GM21447 (cell line): ENCODE measurements around the gene IGFBP7.

Experiments
- ATAC-seq: cut with Tn5 transposase; IDR thresholded peaks from one replicate; pipeline ENCODE4 v1.9.1; 2021; ENCODE audit not compliant: unreplicated experiment

Gene IGFBP7

DNA sequence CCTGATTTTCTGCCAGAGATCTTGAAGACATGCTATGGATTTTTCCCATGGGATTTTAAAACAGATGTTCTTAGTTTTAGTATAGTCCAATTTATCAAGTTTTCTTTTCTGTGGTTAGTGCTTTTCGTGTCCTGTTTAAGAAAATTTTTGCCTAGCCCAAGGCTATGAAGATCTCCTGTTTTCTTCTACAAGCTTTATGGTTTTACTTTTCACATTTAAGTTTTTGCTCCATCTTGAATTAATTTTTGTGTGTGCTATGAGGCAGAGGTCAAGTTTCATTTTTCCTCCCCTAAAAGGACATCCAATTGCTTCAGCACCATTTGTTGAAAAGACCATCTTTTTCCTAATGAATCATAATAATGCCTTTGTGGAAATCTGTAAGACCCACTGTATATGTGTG lies 65.9 kb downstream of the IGFBP7 start:
- ATAC-seq, result no peak

- ATAC-seq, result no peak
Measured at GRCh38 chr4:57043347-57044251, 66.6 kb downstream of the IGFBP7 start.

GRCh38 chr4:57042711-57043169 lies 67.4 kb downstream of the IGFBP7 start:
- ATAC-seq, result no peak

- no peak for ATAC-seq
Measured at GRCh38 chr4:57041020-57041419, 69.2 kb downstream of the IGFBP7 start.

DNA sequence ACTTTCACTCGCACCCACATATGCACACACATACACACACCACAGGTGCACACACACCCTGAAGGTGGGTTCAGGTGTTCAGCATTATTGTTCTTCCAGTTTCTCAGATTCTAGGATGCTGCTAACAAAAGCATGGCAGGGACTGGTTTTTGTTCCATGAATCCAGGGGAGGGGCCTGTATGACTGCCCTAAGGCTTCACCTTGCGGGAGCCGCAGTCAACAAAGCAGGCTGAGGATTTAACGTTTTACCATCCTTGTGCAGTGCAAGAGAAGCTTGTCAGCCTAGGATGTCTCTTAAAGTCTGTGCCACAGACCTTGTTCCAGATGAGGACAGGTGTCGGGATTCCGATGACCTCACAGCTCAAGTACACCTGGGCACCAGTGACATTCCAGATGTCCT lies 69.7 kb downstream of the IGFBP7 start:
- ATAC-seq, result no peak

DNA sequence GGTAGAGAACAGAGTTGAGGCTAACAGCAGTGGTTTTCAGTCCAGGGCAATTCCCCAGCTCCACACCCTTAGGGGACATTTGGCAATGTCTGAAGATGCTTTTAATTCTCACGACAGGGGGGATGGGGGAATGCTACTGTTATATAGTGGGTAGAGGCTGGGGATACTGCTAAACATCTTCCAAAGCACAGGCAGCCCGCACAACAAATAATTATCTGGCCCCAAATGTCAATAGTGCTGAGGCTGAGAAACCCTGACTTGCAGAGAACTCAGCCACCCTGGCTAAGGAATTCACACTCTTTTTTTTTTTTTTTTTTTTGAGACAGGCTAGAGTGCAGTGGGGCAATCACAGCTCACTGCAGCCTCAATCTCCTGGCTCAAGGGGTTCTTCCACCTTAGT lies 70.8 kb downstream of the IGFBP7 start:
- no peak for ATAC-seq

- no peak for ATAC-seq
Measured at GRCh38 chr4:57037982-57038604, 72.1 kb downstream of the IGFBP7 start.

DNA sequence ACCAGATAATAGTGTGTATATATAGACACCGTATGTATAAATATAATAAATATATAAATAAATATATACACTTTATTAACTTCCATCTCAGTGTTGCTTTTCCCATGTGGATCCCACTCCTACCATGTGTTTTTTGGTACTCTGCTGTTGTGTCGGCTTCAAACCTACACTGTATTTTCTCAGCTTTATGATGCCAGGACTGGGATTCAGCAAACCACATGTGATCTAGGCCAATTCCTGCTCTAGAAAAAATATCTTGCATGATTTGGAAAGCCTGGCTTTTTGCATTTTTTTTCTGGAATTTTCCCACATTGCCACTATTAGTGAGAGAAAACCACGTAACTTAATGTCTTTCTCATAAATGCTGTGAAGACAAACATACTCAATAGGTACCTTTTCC lies 75.7 kb downstream of the IGFBP7 start:
- no peak for ATAC-seq

DNA sequence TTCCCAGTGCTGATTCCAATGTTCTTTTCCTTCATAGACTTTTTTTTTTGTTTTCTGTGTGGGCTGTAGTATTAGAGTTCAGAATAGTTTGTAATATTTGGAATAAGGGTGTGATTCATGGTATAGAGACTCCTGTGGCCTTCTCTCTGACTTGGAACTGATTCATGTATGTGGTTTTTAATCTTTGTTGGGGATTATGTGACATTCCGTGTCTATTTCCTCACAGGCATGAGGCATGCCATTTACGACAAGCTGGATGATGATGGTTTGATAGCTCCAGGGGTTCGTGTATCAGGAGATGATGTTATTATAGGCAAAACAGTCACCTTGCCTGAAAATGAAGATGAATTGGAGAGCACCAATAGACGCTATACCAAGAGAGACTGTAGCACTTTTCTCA lies 87.1 kb downstream of the IGFBP7 start:
- ATAC-seq, result no peak

DNA sequence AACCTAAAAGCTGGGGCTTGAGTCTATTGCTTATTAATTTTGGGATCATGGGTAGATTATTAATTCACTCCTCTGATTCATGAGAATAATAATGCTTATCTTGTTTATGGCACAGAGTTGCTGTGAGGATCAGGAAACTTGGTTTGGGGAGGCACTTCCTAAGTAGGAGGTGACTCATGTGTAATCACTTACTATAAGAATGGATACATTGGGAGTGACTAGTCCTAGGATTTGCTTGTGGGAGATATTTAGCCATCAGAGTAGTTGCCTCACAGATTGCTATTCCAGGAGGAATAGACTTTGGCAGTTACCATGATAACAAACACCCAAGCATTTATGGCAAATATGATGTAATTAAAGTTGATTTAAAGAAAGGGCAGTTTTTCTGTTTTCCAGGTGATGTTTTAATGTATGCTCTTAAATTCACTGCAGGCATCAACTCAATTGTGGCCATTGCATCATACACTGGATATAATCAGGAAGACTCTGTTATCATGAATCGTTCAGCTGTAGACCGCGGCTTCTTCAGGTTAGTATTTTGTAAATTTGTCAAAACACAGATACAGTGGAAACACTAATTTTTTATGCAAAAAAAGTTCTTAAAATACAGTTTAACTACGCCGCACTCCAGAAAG lies 89.6 kb downstream of the IGFBP7 start:
- no peak for ATAC-seq

- ATAC-seq, result no peak
Measured at GRCh38 chr4:57018980-57019379, 91.2 kb downstream of the IGFBP7 start.

GRCh38 chr4:57013543-57014120 lies 96.6 kb downstream of the IGFBP7 start:
- ATAC-seq, result no peak

DNA sequence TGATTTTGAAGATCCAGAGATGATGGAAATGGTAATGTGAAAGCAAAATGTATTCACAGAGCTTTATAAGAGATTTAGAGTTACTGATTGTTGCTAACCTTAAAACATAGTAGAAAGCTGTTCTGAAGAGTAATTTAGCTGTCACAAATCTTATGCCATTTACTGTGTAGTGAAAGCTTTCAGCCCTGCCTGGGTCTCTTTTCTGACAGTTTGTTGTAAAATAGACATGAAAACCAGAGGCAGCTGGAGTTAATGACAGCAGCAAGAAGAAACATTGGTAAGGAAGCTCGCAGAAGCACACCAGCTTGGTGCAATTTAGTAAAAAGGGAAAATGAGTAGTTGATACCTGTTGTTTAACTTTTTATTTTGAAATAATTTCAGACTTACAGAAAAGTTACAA lies 110.4 kb downstream of the IGFBP7 start:
- no peak for ATAC-seq

- ATAC-seq, result no peak
Measured at GRCh38 chr4:56995525-56995924, 114.7 kb downstream of the IGFBP7 start.

DNA sequence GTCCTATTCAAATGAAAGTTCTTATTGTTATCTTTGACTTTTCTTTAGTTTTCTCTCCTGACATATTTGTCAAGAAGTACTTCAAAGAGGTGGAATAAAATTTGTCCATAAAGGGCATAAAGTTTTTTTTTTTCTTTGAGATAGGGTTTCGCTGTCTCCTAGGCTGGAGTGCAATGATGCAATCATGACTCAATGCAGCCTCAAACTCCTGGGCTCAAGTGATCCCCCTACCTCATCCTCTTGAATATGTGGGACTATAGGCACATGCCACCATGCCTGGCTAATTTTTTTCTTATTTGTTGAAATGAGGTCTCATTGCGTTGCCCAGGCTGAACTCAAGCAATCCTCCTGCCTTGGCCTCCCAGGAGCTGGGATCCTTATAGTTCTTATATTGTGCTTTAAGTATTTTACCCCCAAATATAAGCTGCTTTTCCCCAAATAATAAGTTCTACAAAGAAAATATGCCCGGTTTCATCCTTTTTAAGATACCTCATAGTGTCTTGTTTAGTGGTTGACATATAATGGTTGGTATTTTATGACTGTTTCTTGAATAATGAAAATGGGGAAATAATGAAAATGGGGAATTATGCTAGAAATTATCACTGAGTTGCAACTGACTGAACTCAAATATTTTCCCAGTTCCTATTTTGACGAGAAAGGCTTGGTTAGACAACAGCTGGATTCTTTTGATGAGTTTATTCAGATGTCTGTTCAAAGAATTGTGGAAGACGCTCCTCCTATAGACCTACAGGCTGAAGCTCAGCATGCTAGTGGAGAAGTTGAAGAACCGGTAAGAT lies 119.9 kb downstream of the IGFBP7 start:
- ATAC-seq, result no peak

DNA sequence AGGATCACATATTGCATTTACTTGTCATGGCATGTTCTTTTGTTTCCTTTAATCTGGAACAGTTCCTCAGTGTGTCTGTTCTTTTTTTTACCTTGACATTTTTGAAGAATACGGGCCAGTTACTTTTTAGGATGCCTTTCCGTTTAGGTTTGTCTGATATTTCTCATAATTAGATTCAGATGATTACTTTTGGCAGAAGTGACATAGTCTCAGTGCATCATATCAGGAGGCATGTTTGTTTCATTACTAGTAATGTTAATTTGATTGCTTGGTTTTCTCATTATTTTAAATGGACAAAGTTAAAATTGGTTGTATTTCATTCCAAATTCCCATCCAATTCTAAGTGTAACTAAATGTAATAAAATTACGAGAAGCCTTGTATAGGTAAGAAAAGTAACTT lies 123.2 kb downstream of the IGFBP7 start:
- ATAC-seq, result no peak

- no peak for ATAC-seq
Measured at GRCh38 chr4:56986192-56986591, 124.0 kb downstream of the IGFBP7 start.

DNA sequence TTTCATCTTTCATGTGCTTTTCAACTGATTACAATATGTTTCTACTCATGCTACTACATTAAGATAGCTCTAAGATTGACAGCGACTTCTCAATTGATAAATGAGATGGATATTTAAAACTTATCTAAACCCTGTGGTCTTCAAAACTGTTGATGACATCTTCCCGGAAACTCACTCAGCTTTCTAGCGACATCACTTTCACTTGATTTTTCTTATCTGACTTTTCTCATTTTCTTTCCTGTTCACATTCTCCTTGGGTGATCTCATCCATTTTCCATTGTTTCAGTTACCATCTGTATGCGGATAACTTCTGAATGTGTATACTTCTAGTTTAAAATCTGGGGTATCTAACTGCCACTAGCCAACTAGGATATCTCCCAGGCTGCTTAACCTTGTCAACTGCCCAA lies 128.4 kb downstream of the IGFBP7 start:
- ATAC-seq, result no peak
